CD4-positive, alpha-beta T cell (primary cell): ENCODE results near the gene NDUFS6. TPM values are rescaled to one million over a fixed set of nuclear protein-coding genes. Genes with fewer than 3 reads are reported as not detected.

ENCODE experiments used
- ATAC-seq: fragments of 200-7000 bp; cut with Tn5 transposase; one replicate; pipeline ENCODE4 v1.10.0; 2022; ENCODE audit warnings: mild to moderate bottlenecking; ENCODE audit not compliant: poor library complexity
- CTCF ChIA-PET: fragments of 350-600 bp; sonication (Branson Sonifier 250); formaldehyde crosslinking; loops from one replicate; lab custom pipeline; 2021; ENCODE audit warnings: antibody characterized with exemption, inconsistent platforms; lab: Charles Lee
- POLR2A ChIA-PET: fragments of 350-600 bp; sonication (Branson Sonifier 250); formaldehyde crosslinking; loops from one replicate; lab custom pipeline; 2021; ENCODE audit warnings: antibody characterized with exemption, inconsistent platforms; lab: Charles Lee
- DNase-seq, 14 experiments: peaks; one replicate each; pipeline ENCODE4 v3.0.0-alpha.2; 2013 to 2020; ENCODE audit warnings: mixed read lengths in 2 of 14
- H3K27ac ChIP-seq, 2 donors: one replicate each; pipeline versions ENCODE4 v1.5.1 to v1.7.0; 2013; ENCODE audit warnings: low read length in 2 of 2, low read depth in 1 of 2, mild to moderate bottlenecking in 1 of 2
- H3K27me3 ChIP-seq, 2 experiments: 1 replicate in 1 of 2; 2 replicates in 1 of 2; pipeline versions ENCODE4 v1.6.1 to v1.7.0; 2013; ENCODE audit warnings: low read length in 2 of 2, control low read depth in 1 of 2, mild to moderate bottlenecking in 1 of 2, moderate library complexity in 1 of 2; ENCODE audit not compliant: insufficient read depth in 2 of 2, control insufficient read depth in 1 of 2
- H3K36me3 ChIP-seq: one replicate; pipeline ENCODE4 v1.6.1; 2013; ENCODE audit warnings: low read length, control low read depth; ENCODE audit not compliant: insufficient read depth
- H3K4me1 ChIP-seq: one replicate; pipeline ENCODE4 v1.6.1; 2013; ENCODE audit warnings: low read length, control low read depth; ENCODE audit not compliant: insufficient read depth
- H3K4me3 ChIP-seq: one replicate; pipeline ENCODE4 v1.5.1; 2013; ENCODE audit warnings: mild to moderate bottlenecking, low read length, moderate library complexity
- H3K9me3 ChIP-seq, 2 experiments: 1 replicate in 1 of 2; 2 replicates in 1 of 2; pipeline versions ENCODE4 v1.6.1 to v1.7.0; 2013; ENCODE audit warnings: low read length in 2 of 2, mild to moderate bottlenecking in 2 of 2, control low read depth in 1 of 2, moderate library complexity in 1 of 2; ENCODE audit not compliant: control insufficient read depth in 1 of 2, insufficient read depth in 1 of 2
- H3K27ac Mint-ChIP-seq: one replicate; pipeline ENCODE4 v1.8.0; 2020; ENCODE audit warnings: mixed read lengths
- H3K27me3 Mint-ChIP-seq: one replicate; pipeline ENCODE4 v1.8.0; 2021; ENCODE audit warnings: mixed read lengths
- H3K36me3 Mint-ChIP-seq: one replicate; pipeline ENCODE4 v1.8.0; 2021; ENCODE audit warnings: low read depth, mixed read lengths
- H3K4me1 Mint-ChIP-seq: one replicate; pipeline ENCODE4 v1.8.0; 2021; ENCODE audit warnings: low read depth, mixed read lengths
- H3K4me3 Mint-ChIP-seq: one replicate; pipeline ENCODE4 v1.8.0; 2020; ENCODE audit warnings: mild to moderate bottlenecking, mixed read lengths
- H3K9me3 Mint-ChIP-seq: one replicate; pipeline ENCODE4 v1.8.0; 2020; ENCODE audit warnings: mixed read lengths
- intact Hi-C, 2 experiments: fragments of 100-400 bp; cut with DNase I in 1 of 2; cut with micrococcal nuclease in 1 of 2; formaldehyde crosslinking; loops; one replicate each; pipeline versions ENCODE4 v1.15.1 to v1.9.0; 2023 to 2025; cut with DNase I, micrococcal nuclease
- polyA plus RNA-seq, 2 donors: library from polyadenylated mRNA; unstranded; fragments of 120-200 nt; gene quantifications; one replicate each; pipeline ENCODE4 v1.2.1, GENCODE V29; 2013
- total RNA-seq, 174 experiments: library from RNA in 2 of 174; stranded (reverse) in 2 of 174; gene quantifications; one replicate each; pipeline ENCODE4 v1.2.3 and lab custom pipeline; 2021 to 2026
- TF ChIP-seq, protein P1 (sequence below): fragments of 200-600 bp; IDR thresholded peaks from one replicate; pipeline ENCODE4 v1.8.0; 2022; ENCODE audit warnings: antibody characterized with exemption, mild to moderate bottlenecking

Gene NDUFS6
- total RNA-seq (10 to 100 TPM; 13.1 to 17.5 TPM), total RNA-seq (lab: John Stamatoyannopoulos, UW) (14.8 to 75.9 (median 21.8) reads per million in 172 experiments)
- polyA plus RNA-seq (2013, experiment 1 of 2), result 49.1 TPM
- polyA plus RNA-seq (2013, experiment 2 of 2), result 36.3 TPM

DNA sequence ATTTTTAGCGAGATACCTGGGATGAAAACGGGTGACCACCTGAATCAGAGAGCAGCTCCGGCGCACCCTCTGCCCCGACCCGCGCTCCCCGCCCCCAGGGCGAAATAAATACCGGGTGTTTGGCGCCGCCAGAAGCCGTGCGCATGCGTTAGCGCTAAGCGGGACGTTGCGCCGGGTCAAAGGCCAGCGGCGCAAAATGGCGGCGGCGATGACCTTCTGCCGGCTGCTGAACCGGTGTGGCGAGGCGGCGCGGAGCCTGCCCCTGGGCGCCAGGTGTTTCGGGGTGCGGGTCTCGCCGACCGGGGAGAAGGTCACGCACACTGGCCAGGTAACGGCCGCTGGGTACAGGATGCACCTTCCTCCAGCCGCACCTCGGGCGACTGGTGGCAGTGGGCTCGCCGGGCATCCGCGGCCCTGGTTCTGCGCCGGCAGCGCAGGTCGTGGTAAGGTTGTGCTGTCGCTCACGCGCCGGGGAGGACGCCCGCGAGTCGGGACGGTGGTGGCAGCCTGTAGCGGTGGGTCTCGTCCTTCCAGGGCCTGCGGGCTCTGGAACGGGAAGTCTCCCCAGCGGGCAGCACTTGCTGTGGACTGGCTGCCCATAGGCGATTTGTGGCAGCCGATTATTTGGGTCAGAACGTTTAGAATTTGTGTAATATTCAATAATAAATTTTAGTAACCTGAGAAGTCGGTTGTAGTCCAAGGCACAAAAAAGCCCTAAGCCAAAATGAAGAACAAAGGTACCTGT is at the start of gene NDUFS6:
Gene NDUFS6, plus strand, starts transcription at position 186 of the 745 bp plus-strand sequence. Its CDS starts 11 bp downstream, at position 197.
- CTCF ChIA-PET, result interaction anchor here (2.2 kb wide), 1 partner anchor 9 kb away, joined by 5 read pairs; no protein-coding TSS in a partner anchor
- intact Hi-C loops, result loop anchor here (1.0 to 5.0 kb wide), 4 partner anchors 8 to 909 kb away; partner anchors contain the start of genes BRD9 (in 1 of the 2) and TRIP13 (in 1 of the 2)
- H3K36me3 ChIP-seq, result peaks cover 60% of the 10 kb centered on the region
- TF ChIP-seq, protein P1, sequence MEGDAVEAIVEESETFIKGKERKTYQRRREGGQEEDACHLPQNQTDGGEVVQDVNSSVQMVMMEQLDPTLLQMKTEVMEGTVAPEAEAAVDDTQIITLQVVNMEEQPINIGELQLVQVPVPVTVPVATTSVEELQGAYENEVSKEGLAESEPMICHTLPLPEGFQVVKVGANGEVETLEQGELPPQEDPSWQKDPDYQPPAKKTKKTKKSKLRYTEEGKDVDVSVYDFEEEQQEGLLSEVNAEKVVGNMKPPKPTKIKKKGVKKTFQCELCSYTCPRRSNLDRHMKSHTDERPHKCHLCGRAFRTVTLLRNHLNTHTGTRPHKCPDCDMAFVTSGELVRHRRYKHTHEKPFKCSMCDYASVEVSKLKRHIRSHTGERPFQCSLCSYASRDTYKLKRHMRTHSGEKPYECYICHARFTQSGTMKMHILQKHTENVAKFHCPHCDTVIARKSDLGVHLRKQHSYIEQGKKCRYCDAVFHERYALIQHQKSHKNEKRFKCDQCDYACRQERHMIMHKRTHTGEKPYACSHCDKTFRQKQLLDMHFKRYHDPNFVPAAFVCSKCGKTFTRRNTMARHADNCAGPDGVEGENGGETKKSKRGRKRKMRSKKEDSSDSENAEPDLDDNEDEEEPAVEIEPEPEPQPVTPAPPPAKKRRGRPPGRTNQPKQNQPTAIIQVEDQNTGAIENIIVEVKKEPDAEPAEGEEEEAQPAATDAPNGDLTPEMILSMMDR, result no peak
- no peaks in the 10 kb centered on the region for H3K9me3 Mint-ChIP-seq
- H3K4me3 ChIP-seq, result peak within 1 kb of the TSS; percentile 82
- POLR2A ChIA-PET, result interaction anchor here (1.2 to 2.5 kb wide), 4 partner anchors 9 to 1328 kb away, joined by 3 to 15 read pairs (median 5); no protein-coding TSS in a partner anchor
- ATAC-seq, result peak; percentile 61
- peak within 1 kb of the TSS; percentile 74 to 89 for H3K27ac ChIP-seq
- H3K27ac Mint-ChIP-seq, result peak within 1 kb of the TSS; percentile 99
- no peaks in the 10 kb centered on the region for H3K27me3 Mint-ChIP-seq
- H3K4me1 Mint-ChIP-seq, result peaks cover 65% of the 10 kb centered on the region
- H3K27me3 ChIP-seq, result no peaks in the 10 kb centered on the region
- DNase-seq, result peak; percentile 66 to 90 (median 76)
- no peaks in the 10 kb centered on the region for H3K9me3 ChIP-seq
- peak within 1 kb of the TSS; percentile 100 for H3K4me3 Mint-ChIP-seq
- H3K4me1 ChIP-seq, result peaks cover 52% of the 10 kb centered on the region
- H3K36me3 Mint-ChIP-seq, result peaks cover 88% of the 10 kb centered on the region

DNA sequence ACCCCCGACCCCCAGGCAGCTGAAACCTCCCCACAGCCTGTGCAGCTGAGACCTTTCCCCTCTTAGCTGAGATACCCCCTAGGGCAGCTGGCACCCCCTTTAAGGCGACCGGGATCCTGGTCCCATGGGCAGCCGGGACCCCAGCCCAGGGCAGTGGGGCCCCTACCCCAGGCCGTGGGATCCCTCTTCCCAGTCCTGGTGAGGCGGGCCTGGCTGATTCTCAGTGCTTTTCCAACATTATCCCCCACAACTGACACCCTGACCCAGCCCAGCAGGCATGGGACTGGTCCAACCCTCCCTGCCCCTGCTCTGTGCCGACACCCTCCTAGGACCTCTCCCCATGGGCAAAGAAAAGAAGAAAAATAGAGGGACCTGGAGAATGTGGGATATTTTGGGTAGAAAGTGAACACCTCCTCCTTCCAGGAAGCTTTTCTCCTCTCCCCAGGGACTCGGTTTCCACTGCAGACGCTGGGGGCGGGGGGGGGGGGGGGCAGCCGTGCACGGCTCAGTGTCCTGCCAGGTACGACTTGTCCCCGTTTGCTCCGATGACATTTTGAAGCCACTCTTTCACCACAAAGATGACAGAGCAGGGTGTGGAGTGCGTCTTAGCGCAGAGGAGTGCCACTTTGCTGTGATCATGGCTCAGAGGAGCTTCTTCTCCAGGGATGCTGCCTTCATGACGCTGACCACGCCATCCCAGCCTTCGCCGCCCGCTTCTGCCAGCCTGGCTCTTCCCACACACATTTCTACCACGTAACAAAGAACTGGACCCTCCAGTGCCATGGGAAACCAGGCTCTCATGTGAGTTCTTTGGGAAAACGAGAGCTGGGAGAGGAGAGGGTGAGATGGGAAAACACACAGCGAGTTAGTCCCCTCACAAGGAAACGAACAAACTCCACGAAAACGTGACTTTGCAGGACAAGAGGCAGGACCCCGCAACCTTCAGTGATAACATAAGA is 49.1 kb upstream of the NDUFS6 start:
- TF ChIP-seq, protein P1, result no peak
- no peaks in the 10 kb centered on the region for H3K36me3 ChIP-seq
- Mint-ChIP-seq H3K27ac (no peak overlapping the region), H3K27me3 (peaks cover 4% of the 10 kb centered on the region), H3K36me3 (no peaks in the 10 kb centered on the region), H3K4me3 (no peak overlapping the region), H3K9me3 (no peaks in the 10 kb centered on the region), H3K4me1 (no peaks in the 10 kb centered on the region)
- ATAC-seq (no peak), DNase-seq (peak in 1 of 14 experiments; percentile 2)
- ChIA-PET POLR2A (no interaction called here), CTCF (no interaction called here)
- peaks cover 0 to under 1% of the 10 kb centered on the region in 2 experiments for H3K9me3 ChIP-seq
- no peak overlapping the region for H3K27ac ChIP-seq
- H3K4me1 ChIP-seq, result no peaks in the 10 kb centered on the region
- intact Hi-C loops, result no loop called here
- peaks cover 0 to 5% of the 10 kb centered on the region in 2 experiments for H3K27me3 ChIP-seq
- no peak overlapping the region for H3K4me3 ChIP-seq

- ATAC-seq, result no peak
- Mint-ChIP-seq H3K27me3 (peaks cover 4% of the 10 kb centered on the region), H3K27ac (no peak overlapping the region), H3K9me3 (no peaks in the 10 kb centered on the region), H3K4me3 (no peak overlapping the region), H3K36me3 (no peaks in the 10 kb centered on the region), H3K4me1 (no peaks in the 10 kb centered on the region)
- H3K36me3 ChIP-seq, result no peaks in the 10 kb centered on the region
- ChIA-PET CTCF (no interaction called here), POLR2A (no interaction called here)
- H3K9me3 ChIP-seq, result peaks cover 0 to 8% of the 10 kb centered on the region in 2 experiments
- intact Hi-C loops, result no loop called here
- no peak overlapping the region for H3K27ac ChIP-seq
- DNase-seq, result peak in 1 of 14 experiments; percentile 3
- TF ChIP-seq, protein P1, result no peak
- no peak overlapping the region for H3K4me3 ChIP-seq
- no peaks in the 10 kb centered on the region for H3K4me1 ChIP-seq
- peaks cover 0 to 5% of the 10 kb centered on the region in 2 experiments for H3K27me3 ChIP-seq
Observed at GRCh38 chr5:1752881-1753280, 48.3 kb upstream of the NDUFS6 start.
